ENCODE results near the gene WBP2. TPM values are rescaled to one million over a fixed set of nuclear protein-coding genes. Genes with fewer than 3 reads are reported as not detected.
"Not testable (repeated sequence)": the region's sequence is repeated elsewhere in the genome, so short reads cannot be mapped to it uniquely, and the experiment has no call there.

The WBP2 gene
- total RNA-seq, 1 experiment from 2014 or later = 42.7 TPM

- Histone ChIP-seq H3K9ac (ENCODE audit: low read length) (peak overlapping the region; percentile 87), H3K4me1 (ENCODE audit: low read length) (peaks cover 31% of the 10 kb centered on the region), H4K20me1 (ENCODE audit: insufficient read depth, low read depth, low read length) (no peaks in the 10 kb centered on the region), H3K9me3 (ENCODE audit: low read length) (no peaks in the 10 kb centered on the region), H3K4me2 (ENCODE audit: low read depth, low read length, poor library complexity, severe bottlenecking) (peak overlapping the region; percentile 96), H3K27me3 (ENCODE audit: low read length) (no peaks in the 10 kb centered on the region), H3K79me2 (ENCODE audit: low read length) (no peaks in the 10 kb centered on the region), H3K36me3 (ENCODE audit: insufficient read depth, low read length) (no peaks in the 10 kb centered on the region), H3K9me2 (replicated peaks; ENCODE audit: insufficient read depth, low read length) (no peaks in the 10 kb centered on the region), H3K4me3 (ENCODE audit: low read length) (peak overlapping the region; percentile 84), H2AFZ (ENCODE audit: low read length) (peak overlapping the region; percentile 98), H3K27ac (ENCODE audit: low read length) (peak overlapping the region; percentile 82)
- DNase-seq = no peak
Measured at GRCh38 chr17:75875182-75875939, 20.2 kb upstream of the WBP2 start.

DNA sequence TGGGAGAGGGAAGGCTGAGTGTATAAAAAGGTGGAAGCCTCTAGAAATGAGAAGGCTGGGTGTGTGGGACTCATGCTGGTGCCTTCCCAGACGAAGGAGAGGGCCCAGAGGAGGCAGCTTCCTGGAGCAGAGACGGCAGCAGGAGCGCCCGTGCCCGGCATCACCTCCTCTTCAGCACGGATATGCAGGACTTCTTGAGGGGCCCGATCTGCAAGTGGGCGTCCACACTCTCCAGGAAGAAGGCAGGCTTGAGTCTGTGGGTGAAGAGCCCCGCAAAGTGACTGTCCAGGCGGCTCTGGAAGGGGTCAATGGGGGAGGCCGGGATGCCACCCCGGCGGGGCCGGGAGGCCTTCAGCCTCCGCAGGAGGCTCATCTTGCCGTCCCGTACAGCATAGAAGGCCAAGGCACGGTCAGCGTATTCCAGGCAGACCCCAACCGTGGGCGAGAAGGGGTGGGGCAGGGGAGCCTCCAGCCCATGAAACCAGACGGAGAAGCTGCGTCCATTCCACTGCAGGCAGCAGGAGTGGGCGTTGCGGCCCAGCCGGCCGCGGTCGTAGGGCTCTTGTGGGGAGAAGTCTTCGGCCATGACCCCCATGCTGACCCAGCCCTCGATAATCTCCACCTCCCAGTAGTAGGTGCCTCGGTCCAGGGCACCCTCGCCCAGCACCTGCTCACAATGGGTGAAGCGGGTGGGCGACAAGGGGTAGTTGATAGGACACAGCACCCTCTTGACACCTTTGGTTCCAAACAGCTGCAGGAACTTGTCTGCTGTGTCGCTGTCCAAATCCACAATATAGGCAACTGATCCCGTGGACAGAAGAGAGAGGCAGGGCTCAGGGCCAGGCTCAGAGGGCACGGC, 19.4 kb upstream of the WBP2 start:
- Histone ChIP-seq H3K79me2 (ENCODE audit: low read length) (no peaks in the 10 kb centered on the region), H3K4me3 (ENCODE audit: low read length) (no peak overlapping the region), H3K4me1 (ENCODE audit: low read length) (peaks cover 31% of the 10 kb centered on the region), H3K4me2 (ENCODE audit: low read depth, low read length, poor library complexity, severe bottlenecking) (no peak overlapping the region), H3K36me3 (ENCODE audit: insufficient read depth, low read length) (no peaks in the 10 kb centered on the region), H3K9me2 (replicated peaks; ENCODE audit: insufficient read depth, low read length) (no peaks in the 10 kb centered on the region), H2AFZ (ENCODE audit: low read length) (no peak overlapping the region), H3K27ac (ENCODE audit: low read length) (no peak overlapping the region), H3K9me3 (ENCODE audit: low read length) (no peaks in the 10 kb centered on the region), H3K27me3 (ENCODE audit: low read length) (no peaks in the 10 kb centered on the region), H4K20me1 (ENCODE audit: insufficient read depth, low read depth, low read length) (no peaks in the 10 kb centered on the region), H3K9ac (ENCODE audit: low read length) (no peak overlapping the region)
- DNase-seq = no peak

DNA sequence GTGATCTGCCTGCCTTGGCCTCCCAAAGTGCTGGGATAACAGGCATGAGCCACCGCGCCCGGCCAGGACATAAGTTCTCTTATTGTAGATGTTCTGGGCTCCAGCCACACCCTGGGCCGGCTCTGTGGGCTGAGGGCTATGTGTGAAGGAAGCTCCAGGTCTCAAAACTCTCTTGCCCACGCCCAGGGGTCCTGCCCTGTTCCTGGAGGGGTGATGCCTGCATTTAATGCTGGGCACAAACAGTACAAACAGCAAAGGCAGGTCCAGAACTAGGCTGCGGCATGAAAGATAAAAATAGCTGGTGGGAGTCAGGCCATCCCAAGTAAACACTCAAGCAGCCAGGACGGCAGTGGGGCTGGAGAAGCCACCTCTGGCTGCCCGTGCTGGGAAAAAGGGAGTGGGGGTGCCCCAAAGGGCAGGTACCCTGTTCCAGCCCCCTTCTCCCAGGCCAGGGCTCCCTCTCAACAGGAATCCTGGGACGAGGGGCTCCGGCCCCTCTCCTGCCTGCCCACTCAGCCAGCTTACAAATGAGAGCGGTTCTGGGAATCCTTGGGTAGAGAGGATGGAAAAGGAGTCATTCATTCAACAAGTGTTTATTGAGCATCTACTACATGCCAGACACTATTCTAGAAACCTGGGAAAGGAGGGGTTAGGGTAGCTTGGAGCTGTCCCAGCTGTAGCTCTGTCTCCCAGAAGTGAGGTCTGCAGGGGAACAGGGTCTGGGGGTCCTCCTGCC, 18.6 kb upstream of the WBP2 start:
- H3K4me2 ChIP-seq (ENCODE audit: low read depth, low read length, poor library complexity, severe bottlenecking) = no peak overlapping the region
- no peaks in the 10 kb centered on the region for H3K79me2 ChIP-seq (ENCODE audit: low read length)
- no peak overlapping the region for H3K9ac ChIP-seq (ENCODE audit: low read length)
- no peak for DNase-seq
- H3K9me2 ChIP-seq (replicated peaks; ENCODE audit: insufficient read depth, low read length) = no peaks in the 10 kb centered on the region
- no peak overlapping the region for H3K27ac ChIP-seq (ENCODE audit: low read length)
- no peaks in the 10 kb centered on the region for H3K9me3 ChIP-seq (ENCODE audit: low read length)
- peaks cover 30% of the 10 kb centered on the region for H3K4me1 ChIP-seq (ENCODE audit: low read length)
- H2AFZ ChIP-seq (ENCODE audit: low read length) = no peak overlapping the region
- H3K27me3 ChIP-seq (ENCODE audit: low read length) = no peaks in the 10 kb centered on the region
- H3K4me3 ChIP-seq (ENCODE audit: low read length) = no peak overlapping the region
- H4K20me1 ChIP-seq (ENCODE audit: insufficient read depth, low read depth, low read length) = no peaks in the 10 kb centered on the region
- no peaks in the 10 kb centered on the region for H3K36me3 ChIP-seq (ENCODE audit: insufficient read depth, low read length)

GRCh38 chr17:75872434-75873351, 17.6 kb upstream of the WBP2 start:
- Histone ChIP-seq H3K9ac (ENCODE audit: low read length) (no peak overlapping the region), H3K4me1 (ENCODE audit: low read length) (peaks cover 24% of the 10 kb centered on the region), H3K27ac (ENCODE audit: low read length) (no peak overlapping the region), H3K4me3 (ENCODE audit: low read length) (no peak overlapping the region), H3K36me3 (ENCODE audit: insufficient read depth, low read length) (no peaks in the 10 kb centered on the region), H3K9me3 (ENCODE audit: low read length) (no peaks in the 10 kb centered on the region), H2AFZ (ENCODE audit: low read length) (no peak overlapping the region), H3K79me2 (ENCODE audit: low read length) (no peaks in the 10 kb centered on the region), H3K27me3 (ENCODE audit: low read length) (no peaks in the 10 kb centered on the region), H3K9me2 (replicated peaks; ENCODE audit: insufficient read depth, low read length) (no peaks in the 10 kb centered on the region), H3K4me2 (ENCODE audit: low read depth, low read length, poor library complexity, severe bottlenecking) (no peak overlapping the region), H4K20me1 (ENCODE audit: insufficient read depth, low read depth, low read length) (no peaks in the 10 kb centered on the region)
- no peak for DNase-seq

DNA sequence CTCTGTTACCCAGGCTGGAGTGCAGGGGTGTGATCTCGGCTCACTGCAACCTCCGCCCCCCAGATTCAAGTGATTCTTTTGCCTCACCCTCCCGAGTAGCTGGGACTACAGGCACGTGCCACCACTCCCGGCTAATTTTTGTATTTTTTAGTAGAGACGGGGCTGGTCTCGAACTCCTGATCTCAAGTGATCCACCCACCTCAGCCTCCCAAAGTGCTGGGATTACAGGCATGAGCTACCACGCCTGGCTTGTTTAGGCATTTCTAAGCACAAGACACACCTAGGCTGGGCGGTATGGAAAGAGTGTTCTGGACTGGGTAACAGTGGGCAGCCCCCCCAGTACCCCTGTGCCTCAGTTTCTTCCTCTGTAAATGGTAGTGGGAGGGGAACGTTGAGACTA, 15.1 kb upstream of the WBP2 start:
- not testable (repeated sequence) for H3K4me1 ChIP-seq (ENCODE audit: low read length); H3K27ac ChIP-seq (ENCODE audit: low read length); DNase-seq; H4K20me1 ChIP-seq (ENCODE audit: insufficient read depth, low read depth, low read length); H3K9me2 ChIP-seq (replicated peaks; ENCODE audit: insufficient read depth, low read length); H3K4me2 ChIP-seq (ENCODE audit: low read depth, low read length, poor library complexity, severe bottlenecking); H3K4me3 ChIP-seq (ENCODE audit: low read length); H2AFZ ChIP-seq (ENCODE audit: low read length); H3K9ac ChIP-seq (ENCODE audit: low read length); H3K36me3 ChIP-seq (ENCODE audit: insufficient read depth, low read length); H3K9me3 ChIP-seq (ENCODE audit: low read length); H3K27me3 ChIP-seq (ENCODE audit: low read length); H3K79me2 ChIP-seq (ENCODE audit: low read length)

DNA sequence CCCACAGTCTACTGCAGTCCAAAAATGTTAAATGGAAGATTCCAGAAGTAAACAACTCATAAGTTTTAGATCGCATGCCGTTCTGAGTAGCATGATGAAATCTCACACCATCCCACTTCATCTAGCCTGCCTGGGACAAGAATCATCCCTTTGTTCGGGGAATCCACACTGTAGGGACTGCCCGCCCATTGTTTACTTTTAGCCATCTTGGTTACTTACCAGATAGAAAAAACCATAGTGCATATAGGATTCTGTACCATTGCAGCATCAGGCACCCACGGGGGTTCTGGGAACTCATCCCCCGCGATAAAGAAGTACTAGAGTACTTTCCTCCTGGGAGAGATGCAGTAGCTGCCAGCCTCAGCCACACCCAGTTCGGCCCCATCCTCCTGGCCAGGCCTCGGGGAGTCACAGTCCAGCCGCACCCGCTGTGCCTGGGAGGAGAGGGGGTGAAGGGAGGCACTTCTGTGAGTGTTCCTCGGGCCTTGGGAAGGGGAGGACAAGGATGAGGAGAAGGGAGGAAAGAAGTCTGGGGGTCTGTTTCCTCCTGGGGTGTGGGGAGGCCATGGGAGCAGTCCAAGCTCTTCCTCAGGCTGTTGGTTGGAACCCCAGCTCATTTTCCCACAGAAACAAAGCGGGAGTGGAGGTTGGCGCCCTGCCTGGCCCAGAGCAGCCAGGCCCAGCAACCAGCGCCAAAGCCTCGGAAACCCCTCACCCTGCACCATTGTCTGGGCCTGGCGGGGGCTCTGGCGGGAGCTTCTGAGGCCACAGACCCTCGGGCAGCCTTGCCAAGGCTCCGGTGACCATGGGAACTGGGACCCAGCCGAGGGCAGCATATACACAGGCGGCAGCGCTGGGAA, 14.4 kb upstream of the WBP2 start:
- no peaks in the 10 kb centered on the region for H3K79me2 ChIP-seq (ENCODE audit: low read length)
- no peaks in the 10 kb centered on the region for H3K36me3 ChIP-seq (ENCODE audit: insufficient read depth, low read length)
- H3K4me3 ChIP-seq (ENCODE audit: low read length) = no peak overlapping the region
- peaks cover 3% of the 10 kb centered on the region for H3K4me1 ChIP-seq (ENCODE audit: low read length)
- no peak overlapping the region for H2AFZ ChIP-seq (ENCODE audit: low read length)
- no peaks in the 10 kb centered on the region for H4K20me1 ChIP-seq (ENCODE audit: insufficient read depth, low read depth, low read length)
- H3K9me2 ChIP-seq (replicated peaks; ENCODE audit: insufficient read depth, low read length) = no peaks in the 10 kb centered on the region
- no peaks in the 10 kb centered on the region for H3K27me3 ChIP-seq (ENCODE audit: low read length)
- DNase-seq = no peak
- no peaks in the 10 kb centered on the region for H3K9me3 ChIP-seq (ENCODE audit: low read length)
- H3K27ac ChIP-seq (ENCODE audit: low read length) = no peak overlapping the region
- no peak overlapping the region for H3K4me2 ChIP-seq (ENCODE audit: low read depth, low read length, poor library complexity, severe bottlenecking)
- H3K9ac ChIP-seq (ENCODE audit: low read length) = no peak overlapping the region

- not testable (repeated sequence) for H3K27me3 ChIP-seq (ENCODE audit: low read length); H3K36me3 ChIP-seq (ENCODE audit: insufficient read depth, low read length); DNase-seq; H3K9me2 ChIP-seq (replicated peaks; ENCODE audit: insufficient read depth, low read length); H4K20me1 ChIP-seq (ENCODE audit: insufficient read depth, low read depth, low read length); H3K9me3 ChIP-seq (ENCODE audit: low read length); H3K27ac ChIP-seq (ENCODE audit: low read length); H3K79me2 ChIP-seq (ENCODE audit: low read length); H2AFZ ChIP-seq (ENCODE audit: low read length); H3K4me1 ChIP-seq (ENCODE audit: low read length); H3K4me3 ChIP-seq (ENCODE audit: low read length); H3K4me2 ChIP-seq (ENCODE audit: low read depth, low read length, poor library complexity, severe bottlenecking); H3K9ac ChIP-seq (ENCODE audit: low read length)
Measured at GRCh38 chr17:75868730-75869281, 13.7 kb upstream of the WBP2 start.
